Esophagus muscularis mucosa (tissue), 4 donors: Measurements from ENCODE around the gene CBL. TPM values are rescaled to one million over a fixed set of nuclear protein-coding genes. Genes with fewer than 3 reads are reported as not detected.
A peak's percentile ranks its signal among the peaks of the same experiment; 100 is the strongest.

Source experiments
- DNase-seq: peaks from one replicate; pipeline ENCODE4 v3.0.0-alpha.2; 2017; ENCODE audit errors: extremely low spot score
- H3K27ac ChIP-seq, 4 donors: fragments of 200-600 bp; sonication (generic); replicated peaks in 1 of 4; 1 replicate in 3 of 4; 2 replicates in 1 of 4; pipeline ENCODE4 v1.5.1; 2016 to 2019; ENCODE audit warnings: mild to moderate bottlenecking in 1 of 4
- H3K27me3 ChIP-seq, 4 donors: fragments of 200-600 bp; sonication (generic); one replicate each; pipeline versions ENCODE4 v1.5.1 to v1.6.0; 2016 to 2019
- H3K36me3 ChIP-seq, 4 donors: fragments of 200-600 bp; sonication (generic); one replicate each; pipeline ENCODE4 v1.5.1; 2016 to 2019
- H3K4me1 ChIP-seq, 4 donors: fragments of 200-600 bp; sonication (generic); one replicate each; pipeline ENCODE4 v1.5.1; 2016 to 2019
- H3K4me3 ChIP-seq, 4 donors: fragments of 200-600 bp; sonication (generic); 1 replicate in 2 of 4; 2 replicates in 2 of 4; pipeline ENCODE4 v1.5.1; 2016 to 2019; ENCODE audit warnings: mild to moderate bottlenecking in 4 of 4, moderate library complexity in 1 of 4
- H3K9me3 ChIP-seq, 4 donors: fragments of 200-600 bp; sonication (generic); 1 replicate in 3 of 4; 2 replicates in 1 of 4; pipeline ENCODE4 v1.5.1; 2016 to 2019
- CTCF ChIP-seq, 3 experiments: fragments of 200-600 bp in 2 of 3; fragments of 450-650 bp in 1 of 3; sonication (generic) in 2 of 3; IDR thresholded peaks; one replicate each; pipeline ENCODE4 v1.5.1; 2017 to 2019; ENCODE audit warnings: antibody characterized with exemption in 3 of 3, mild to moderate bottlenecking in 2 of 3, moderate library complexity in 1 of 3
- EP300 ChIP-seq: sonication (generic); formaldehyde crosslinking; IDR thresholded peaks from one replicate; pipeline ENCODE4 v1.6.1; 2017; ENCODE audit warnings: antibody characterized with exemption
- POLR2A ChIP-seq: fragments of 450-650 bp; IDR thresholded peaks from one replicate; pipeline ENCODE4 v1.6.1; 2017; ENCODE audit warnings: antibody characterized with exemption, moderate library complexity, mild to moderate bottlenecking, low read depth
- POLR2AphosphoS5 ChIP-seq, 2 donors: sonication (generic); formaldehyde crosslinking; IDR thresholded peaks; one replicate each; pipeline ENCODE4 v1.6.1; 2017; ENCODE audit warnings: antibody characterized with exemption in 2 of 2
- WGBS: methylation state at CpG from one replicate; pipeline ENCODE4 v1.1.5; 2018; 5-methylcytosine and 5-hydroxymethylcytosine counted together
- intact Hi-C: fragments of 100-400 bp; cut with DNase I; formaldehyde crosslinking; loops from one replicate; pipeline ENCODE4 v1.15.1; 2023
- total RNA-seq, 4 donors: library from RNA; depleted of rRNA; stranded (reverse); fragments of >200 nt; gene quantifications; one replicate each; pipeline versions ENCODE4 v1.1.0 to v1.2.1, GENCODE V29; 2016

CBL gene
- total RNA-seq, 4 donors from 2014 or later, result 20.7 to 27.7 (median 24.1) TPM

DNA sequence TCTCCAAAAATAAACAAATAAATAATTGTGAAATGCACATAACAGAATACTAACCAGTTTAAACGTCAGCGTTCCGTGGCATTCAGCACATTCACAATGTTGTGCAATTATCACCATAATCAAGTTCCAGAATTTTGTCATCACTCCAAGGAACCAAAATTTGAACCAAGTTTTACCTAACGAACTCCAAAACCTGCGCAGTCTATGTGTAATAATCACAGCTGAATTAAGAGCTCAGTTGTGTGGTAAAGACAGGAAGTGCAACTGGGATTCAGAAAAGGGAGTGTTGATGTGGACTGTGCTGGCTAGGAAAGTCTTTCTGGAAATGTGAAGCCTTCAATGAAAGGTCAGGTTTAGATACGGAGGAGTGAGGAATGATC is 116.2 kb downstream of the CBL start:
- TF ChIP-seq CTCF (IDR thresholded peaks at IDR 0.05) (peak in 1 of 3 experiments; percentile 24), EP300 (no peak)
- intact Hi-C loops, result loop anchor here (5.0 kb wide), 1 partner anchor 115 kb away; the partner anchor contains the start of gene CBL
- Histone ChIP-seq H3K27ac (peak overlapping the region; percentile 98 to 99 (median 98)), H3K4me1 (peaks cover 54 to 67% (median 62%) of the 10 kb centered on the region in 4 donors), H3K9me3 (no peaks in the 10 kb centered on the region), H3K36me3 (no peaks in the 10 kb centered on the region), H3K4me3 (peak overlapping the region in 2 of 4 donors; percentile 55 to 64), H3K27me3 (no peaks in the 10 kb centered on the region)
- WGBS, result 60% methylated on average over 6 of the region's 6 CpGs
- DNase-seq, result no peak

DNA sequence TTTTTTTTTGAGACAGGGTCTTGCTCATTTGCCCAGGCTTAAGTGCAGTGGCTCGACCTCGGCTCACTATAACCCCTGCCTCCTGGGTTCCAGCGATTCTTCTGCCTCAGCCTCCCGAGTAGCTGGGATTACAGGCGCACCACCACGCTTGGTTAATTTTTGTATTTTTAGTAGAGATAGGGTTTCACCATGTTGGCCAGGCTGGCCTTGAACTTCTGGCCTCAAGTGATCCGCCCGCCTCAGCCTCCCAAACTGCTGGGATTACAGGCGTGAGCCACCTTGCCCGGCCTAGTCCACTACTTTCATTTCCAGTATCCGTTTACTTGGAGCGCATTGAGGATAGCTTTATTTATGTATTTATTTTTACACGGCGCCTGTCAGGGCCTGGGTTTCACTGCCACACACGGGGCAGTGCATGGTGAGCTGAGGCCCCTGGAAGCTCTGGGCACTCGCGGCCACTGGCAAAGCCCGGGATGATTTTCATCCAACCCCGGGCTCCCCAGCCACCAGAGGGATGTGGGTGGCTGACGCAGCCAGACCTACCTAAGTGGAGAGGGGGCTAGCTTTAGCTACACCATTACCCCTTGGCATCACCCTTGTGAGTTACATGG is 116.9 kb downstream of the CBL start:
- Histone ChIP-seq H3K4me1 (peaks cover 48 to 60% (median 55%) of the 10 kb centered on the region in 4 donors), H3K27me3 (no peaks in the 10 kb centered on the region), H3K9me3 (no peaks in the 10 kb centered on the region), H3K4me3 (no peak overlapping the region), H3K36me3 (no peaks in the 10 kb centered on the region), H3K27ac (peak overlapping the region; percentile 98 to 99 (median 98))
- 92% methylated on average over 18 of the region's 20 CpGs for WGBS
- intact Hi-C loops, result loop anchor here (5.0 kb wide), 1 partner anchor 116 kb away; the partner anchor contains the start of gene CBL
- no peak for DNase-seq
- TF ChIP-seq POLR2AphosphoS5 (IDR thresholded peaks at IDR 0.05), result no peak
- TF ChIP-seq POLR2A, result no peak
- TF ChIP-seq CTCF (IDR thresholded peaks at IDR 0.05), result no peak
- no peak for TF ChIP-seq EP300

- Histone ChIP-seq H3K4me1 (peaks cover 42 to 55% (median 49%) of the 10 kb centered on the region in 4 donors), H3K27me3 (no peaks in the 10 kb centered on the region), H3K36me3 (no peaks in the 10 kb centered on the region), H3K27ac (peak overlapping the region; percentile 98 to 99 (median 98)), H3K4me3 (no peak overlapping the region), H3K9me3 (no peaks in the 10 kb centered on the region)
- 10% methylated on average over 8 of the region's 8 CpGs for WGBS
- TF ChIP-seq POLR2AphosphoS5 (IDR thresholded peaks at IDR 0.05) (peak; percentile 50 to 63), EP300 (no peak), POLR2A (no peak), CTCF (IDR thresholded peaks at IDR 0.05) (peak; percentile 82 to 88 (median 87))
- intact Hi-C loops, result loop anchor here (5.0 kb wide), 1 partner anchor 116 kb away; the partner anchor contains the start of gene CBL
- no peak for DNase-seq
Measured at GRCh38 chr11:119323532-119324033, 117.4 kb downstream of the CBL start.

DNA sequence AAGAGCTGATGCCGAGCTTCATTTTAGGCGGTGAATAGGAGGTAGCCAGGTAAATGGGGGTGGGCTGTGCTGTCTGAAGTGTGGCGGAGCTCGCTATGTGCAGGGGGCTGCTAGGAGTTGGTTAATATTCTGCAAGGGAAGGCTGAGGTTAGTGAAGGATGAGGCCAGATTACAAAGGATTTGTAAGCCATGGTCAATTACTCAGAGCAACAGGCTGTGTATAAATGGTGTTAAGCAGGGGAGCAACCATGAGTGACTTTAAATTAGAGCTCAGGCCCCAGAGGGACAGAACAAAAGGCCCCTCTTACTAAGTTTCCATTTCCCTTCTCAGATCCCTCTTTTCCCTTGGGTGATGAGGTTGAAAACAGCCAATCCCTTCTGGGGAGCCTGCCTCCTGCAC is 118.0 kb downstream of the CBL start:
- Histone ChIP-seq H3K4me1 (peaks cover 36 to 49% (median 43%) of the 10 kb centered on the region in 4 donors), H3K36me3 (no peaks in the 10 kb centered on the region), H3K4me3 (no peak overlapping the region), H3K9me3 (no peaks in the 10 kb centered on the region), H3K27ac (peak overlapping the region in 1 of 4 donors; percentile 17), H3K27me3 (no peaks in the 10 kb centered on the region)
- no peak for TF ChIP-seq EP300
- 63% methylated on average over 4 of the region's 4 CpGs for WGBS
- DNase-seq, result no peak
- intact Hi-C loops, result loop anchor here (5.0 kb wide), 1 partner anchor 117 kb away; the partner anchor contains the start of gene CBL

DNA sequence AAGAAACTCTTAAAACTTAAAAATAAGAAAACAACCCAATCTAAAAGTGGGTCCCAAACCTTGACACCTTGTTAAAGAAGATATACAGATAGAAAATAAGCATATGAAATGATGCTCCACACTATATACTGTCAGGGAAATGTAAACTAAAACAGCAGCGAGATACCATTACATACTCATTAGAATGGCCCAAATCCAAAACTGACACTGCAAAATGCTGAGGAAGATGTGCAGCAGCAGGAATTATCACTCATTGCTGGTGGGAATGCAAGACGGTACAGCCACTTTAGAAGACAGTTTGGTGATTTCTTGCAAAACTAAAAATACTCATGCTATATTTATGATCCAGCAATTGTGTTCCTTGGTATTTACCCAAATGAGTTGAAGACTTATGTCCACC is 123.2 kb downstream of the CBL start:
- H3K4me3 ChIP-seq, result no peak overlapping the region
- H3K36me3 ChIP-seq, result no peaks in the 10 kb centered on the region
- H3K9me3 ChIP-seq, result no peaks in the 10 kb centered on the region
- intact Hi-C loops, result no loop called here
- 46% methylated on average over 2 of the region's 2 CpGs for WGBS
- no peak overlapping the region for H3K27ac ChIP-seq
- H3K4me1 ChIP-seq, result peaks cover 0 to 7% (median 6%) of the 10 kb centered on the region in 4 donors
- TF ChIP-seq POLR2A, result no peak
- TF ChIP-seq EP300, result no peak
- TF ChIP-seq CTCF (IDR thresholded peaks at IDR 0.05), result no peak
- no peak for TF ChIP-seq POLR2AphosphoS5 (IDR thresholded peaks at IDR 0.05)
- no peak for DNase-seq
- H3K27me3 ChIP-seq, result no peaks in the 10 kb centered on the region
